ENCODE data around the gene TRPC6.
"Not testable (repeated sequence)": the region's sequence is repeated elsewhere in the genome, so short reads cannot be mapped to it uniquely, and the experiment has no call there.

TRPC6 gene

GRCh38 chr11:101446726-101447125 is 137.1 kb downstream of the TRPC6 start:
- DNase-seq = peak; percentile 33

- DNase-seq = peak; percentile 89
Observed at GRCh38 chr11:101446238-101446637, 137.6 kb downstream of the TRPC6 start.

DNA sequence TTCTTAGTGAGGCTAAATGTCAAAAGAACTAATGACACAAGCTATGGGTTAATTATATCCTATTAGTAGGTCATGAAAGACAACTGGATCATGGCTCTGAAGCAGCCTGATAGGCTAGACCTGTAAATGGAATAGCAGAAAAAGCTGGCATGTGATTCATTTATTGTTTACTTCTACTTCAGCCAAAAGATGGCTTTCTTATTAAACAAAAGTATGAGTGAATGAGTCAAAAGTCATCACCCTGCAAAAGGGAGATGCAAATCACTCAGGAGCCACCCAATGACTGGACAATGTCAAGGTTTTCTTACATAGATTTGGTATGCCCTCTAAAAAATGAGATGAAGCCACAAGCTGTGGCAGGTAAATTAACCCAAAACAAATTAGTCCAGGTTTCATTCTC is 138.0 kb downstream of the TRPC6 start:
- peak; percentile 67 for DNase-seq

DNA sequence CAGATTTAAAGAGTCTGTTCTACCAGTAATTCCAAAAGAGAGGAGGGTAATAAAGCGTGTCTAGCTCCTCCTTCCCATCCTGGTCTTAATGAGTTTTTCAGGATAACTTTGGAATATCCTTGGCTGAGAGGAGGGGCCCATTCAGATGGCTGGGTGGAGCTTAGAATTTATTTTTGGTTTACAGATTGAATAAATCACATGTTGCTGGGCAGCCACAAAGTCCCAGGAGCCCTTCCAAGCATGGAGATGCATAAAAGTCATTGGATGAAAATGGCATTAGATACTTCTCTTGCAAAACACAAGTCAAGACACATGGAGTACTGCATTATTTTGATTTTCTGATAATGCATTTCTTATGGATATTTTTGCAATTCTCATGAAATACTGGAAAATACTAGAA is 139.0 kb downstream of the TRPC6 start:
- no peak for DNase-seq

DNA sequence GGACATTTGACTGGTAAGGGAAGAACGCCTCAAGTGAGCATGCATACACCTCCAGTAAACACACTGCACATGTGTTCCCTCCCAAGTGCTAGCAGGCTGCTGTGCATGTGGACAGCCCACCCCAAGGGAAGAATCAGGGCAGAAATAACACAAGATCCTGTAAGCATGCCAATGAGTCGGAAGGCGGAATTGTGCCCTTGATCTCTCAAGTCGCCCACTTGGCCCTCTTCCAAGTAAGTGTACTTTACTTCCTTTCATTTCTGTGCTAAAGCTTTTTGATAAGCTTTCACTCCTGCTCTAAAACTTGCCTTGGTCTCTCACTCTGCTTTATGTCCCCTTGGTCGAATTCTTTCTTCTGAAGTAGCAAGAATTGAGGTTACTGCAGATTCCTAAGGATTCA is 139.6 kb downstream of the TRPC6 start:
- DNase-seq = peak; percentile 47

DNA sequence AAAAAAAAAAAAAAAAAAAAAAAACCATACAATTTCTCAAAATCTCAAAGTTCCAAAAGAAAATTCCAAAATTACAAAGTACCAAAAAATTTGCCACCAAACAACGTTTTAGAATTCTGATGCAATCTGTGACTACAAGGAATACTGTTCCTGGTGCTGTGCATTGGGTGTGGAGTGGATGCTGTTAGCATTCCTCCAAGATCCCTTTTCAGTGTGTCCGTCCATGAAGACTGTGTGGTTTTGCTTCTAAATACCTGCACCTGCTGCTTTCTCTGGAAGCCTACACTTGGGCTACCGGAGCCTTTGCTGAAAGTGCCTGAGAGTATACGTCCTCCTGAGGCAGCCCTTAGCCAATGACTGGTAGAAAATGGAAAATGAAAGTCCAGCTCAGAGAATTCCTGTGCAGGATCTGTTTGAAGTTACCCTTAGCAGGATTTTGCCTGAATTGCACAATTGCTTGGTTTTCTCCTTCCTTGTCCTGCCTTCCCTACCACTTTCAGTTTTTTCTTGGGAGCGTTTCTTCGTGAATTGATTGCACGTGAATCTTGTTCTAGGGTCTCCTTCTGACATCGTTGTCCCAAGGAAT is 140.8 kb downstream of the TRPC6 start:
- DNase-seq = peak; percentile 23

DNA sequence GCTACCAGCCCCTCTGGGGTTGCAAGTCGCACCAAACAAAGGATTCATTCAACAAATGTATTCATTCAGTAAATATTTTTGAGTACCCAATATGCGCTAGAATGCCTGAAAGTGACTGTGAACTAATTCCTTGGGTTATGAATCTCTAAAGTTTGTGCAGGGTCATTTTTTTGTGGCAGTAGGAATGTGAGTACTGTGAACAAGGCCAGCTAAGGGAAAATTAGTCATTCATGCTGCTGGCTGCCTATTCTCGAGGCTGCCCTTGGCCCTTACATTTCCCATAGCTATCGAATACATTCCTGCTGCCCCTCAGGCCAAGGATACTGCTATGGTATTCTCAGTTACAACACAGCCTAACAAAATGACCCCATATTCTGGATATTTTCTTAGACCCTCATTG is 141.6 kb downstream of the TRPC6 start:
- peak; percentile 93 for DNase-seq

DNA sequence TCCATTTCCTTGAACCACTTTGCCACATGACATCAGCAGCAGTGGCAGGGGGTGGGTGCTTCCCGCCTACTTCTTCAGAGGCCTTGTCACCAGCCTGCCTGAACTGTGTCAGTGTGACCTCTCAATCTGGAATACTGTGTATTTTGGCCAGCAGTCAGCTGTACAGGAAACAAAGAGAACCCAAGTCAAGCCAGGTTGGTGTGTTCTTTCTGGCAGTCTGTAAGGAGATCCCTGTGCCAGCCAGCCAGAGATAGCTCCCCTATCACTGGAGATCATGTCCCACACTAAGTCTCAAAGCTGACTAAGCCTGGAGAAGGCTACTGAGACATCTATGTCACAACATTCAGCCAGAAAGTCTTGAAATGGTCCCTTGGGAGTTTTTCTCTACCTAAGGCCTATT is 142.1 kb downstream of the TRPC6 start:
- peak; percentile 59 for DNase-seq

- no peak for DNase-seq
Observed at GRCh38 chr11:101439488-101439887, 144.3 kb downstream of the TRPC6 start.

GRCh38 chr11:101438708-101439107 is 145.1 kb downstream of the TRPC6 start:
- DNase-seq = not testable (repeated sequence)

- no peak for DNase-seq
Observed at GRCh38 chr11:101438126-101438525, 145.7 kb downstream of the TRPC6 start.

GRCh38 chr11:101436511-101437142 is 147.2 kb downstream of the TRPC6 start:
- peak; percentile 48 for DNase-seq

DNA sequence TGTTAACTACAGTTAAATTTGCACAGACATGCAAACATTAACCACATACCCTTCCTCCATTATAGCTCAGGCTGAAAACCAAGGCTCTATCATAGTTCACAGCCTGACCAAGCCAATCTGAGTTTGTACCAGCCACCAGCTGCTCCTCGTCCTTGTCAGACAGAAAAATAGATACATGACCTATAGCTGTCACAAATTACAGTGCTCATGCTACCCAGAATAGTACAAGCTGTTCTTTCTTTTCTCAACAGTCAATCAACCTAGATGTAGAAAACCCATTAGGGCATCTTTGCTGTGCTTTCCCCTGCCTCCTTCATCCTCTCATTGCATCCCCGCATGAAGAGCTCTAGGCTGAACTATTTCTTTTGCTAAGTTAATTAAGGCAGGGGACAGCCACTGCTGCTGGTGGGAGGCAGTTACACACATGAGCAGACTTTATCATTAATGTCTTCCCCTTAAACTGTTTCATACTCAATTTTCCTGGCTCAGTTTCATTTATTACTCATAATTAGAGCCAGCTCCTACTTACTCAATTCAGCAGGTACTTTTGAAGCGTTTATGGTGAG is 148.3 kb downstream of the TRPC6 start:
- DNase-seq = no peak

- no peak for DNase-seq
Observed at GRCh38 chr11:101434026-101434643, 149.7 kb downstream of the TRPC6 start.

DNA sequence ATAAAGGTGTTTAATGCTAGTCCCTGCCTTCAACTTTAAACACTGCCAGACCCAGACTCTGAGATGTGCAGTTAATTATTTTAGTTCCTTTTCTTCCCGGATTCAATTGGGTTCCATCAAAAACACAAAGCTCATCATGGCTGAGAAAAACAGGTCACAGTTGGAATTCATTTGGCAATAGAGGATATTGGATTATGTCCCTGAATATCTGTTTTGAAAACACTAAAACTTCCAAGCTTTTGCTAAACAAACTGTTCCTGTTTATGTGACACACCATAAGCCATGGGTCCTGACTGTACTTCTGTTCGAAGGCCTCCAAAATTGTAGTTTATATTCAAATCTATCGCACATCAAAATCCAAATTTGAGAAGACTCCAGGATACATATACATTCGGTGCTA is 150.7 kb downstream of the TRPC6 start:
- no peak for DNase-seq

- DNase-seq = no peak
Observed at GRCh38 chr11:101429703-101430540, 153.9 kb downstream of the TRPC6 start.

DNA sequence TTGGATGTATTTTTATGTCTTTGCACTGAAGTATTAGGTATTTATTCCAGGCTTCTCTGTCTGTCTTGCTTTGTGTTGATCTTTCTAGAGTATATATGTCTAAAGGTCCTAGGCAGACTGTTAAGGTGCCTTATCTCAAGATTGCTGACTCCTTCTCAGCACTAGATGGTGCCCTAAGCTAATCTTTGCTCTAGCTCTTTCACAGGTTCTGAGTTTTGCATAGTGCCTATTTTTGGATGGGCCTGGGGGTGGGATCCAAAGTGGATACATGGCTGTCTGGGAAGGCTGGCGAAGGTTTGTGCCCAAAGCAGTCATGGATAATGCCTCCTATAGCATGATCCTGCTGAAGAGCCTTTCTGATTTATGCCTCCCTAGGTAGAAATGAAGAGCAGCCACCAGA is 154.9 kb downstream of the TRPC6 start:
- DNase-seq = peak; percentile 56

GRCh38 chr11:101407324-101407723 is 176.5 kb downstream of the TRPC6 start:
- DNase-seq = no peak
